ENCODE data around the gene KCNJ14. TPM values are rescaled to one million over a fixed set of nuclear protein-coding genes. Genes with fewer than 3 reads are reported as not detected.
A peak's percentile ranks its signal among the peaks of the same experiment; 100 is the strongest.

KCNJ14 gene
- total RNA-seq, 2 experiments from 2014 or later = 1.3 to 1.5 TPM

- H3K9me3 Mint-ChIP-seq = no peaks in the 10 kb centered on the region
Observed at GRCh38 chr19:48498595-48499311, 43.4 kb downstream of the KCNJ14 start.

DNA sequence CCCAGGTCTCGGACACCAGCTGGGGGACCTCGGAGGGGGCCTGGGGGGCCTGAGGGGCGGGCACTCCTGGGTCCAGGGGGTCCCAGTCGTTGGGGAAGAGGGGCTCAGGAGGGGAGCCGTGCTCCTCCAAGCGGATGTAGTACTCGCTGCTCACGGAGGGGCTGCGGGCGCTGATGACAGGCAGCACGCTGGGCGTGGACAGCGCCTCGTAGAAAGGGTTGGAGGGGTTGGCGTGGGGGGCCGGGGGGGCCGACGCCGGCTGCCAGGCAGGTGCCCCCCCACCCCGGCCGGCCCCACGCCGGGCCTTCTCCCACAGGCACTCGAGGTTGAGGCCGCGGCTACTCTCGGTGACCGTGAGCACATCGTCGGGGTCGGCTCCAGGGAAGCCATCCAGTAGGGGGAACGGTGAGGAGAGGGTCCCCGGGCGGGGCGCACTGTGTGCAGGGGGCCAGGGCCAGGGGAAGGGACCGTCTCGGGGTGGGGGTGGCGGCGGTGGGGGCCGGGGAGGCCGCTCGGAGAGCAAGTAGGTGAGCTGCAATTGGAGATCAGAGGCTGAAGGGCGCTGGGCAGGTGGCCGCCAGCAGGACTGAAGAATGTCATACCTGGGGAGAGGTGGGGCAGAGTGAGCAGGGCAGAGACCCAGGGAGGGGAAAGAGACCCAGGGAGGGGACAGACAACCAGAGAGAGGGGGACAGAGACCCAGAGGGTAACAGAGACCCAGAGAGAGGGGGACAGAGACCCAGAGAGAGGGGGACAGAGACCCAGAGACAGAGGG lies 44.1 kb downstream of the KCNJ14 start:
- ChIA-PET POLR2A (no interaction called here), CTCF (no interaction called here)
- no peak for ATAC-seq
- Mint-ChIP-seq H3K27ac (no peak overlapping the region), H3K4me1 (ENCODE audit: low read depth) (peaks cover 12% of the 10 kb centered on the region), H3K27me3 (peaks cover 8% of the 10 kb centered on the region), H3K36me3 (ENCODE audit: low read depth) (no peaks in the 10 kb centered on the region), H3K9me3 (no peaks in the 10 kb centered on the region), H3K4me3 (no peak overlapping the region)
- no peak for TF ChIP-seq CTCF (IDR thresholded peaks at IDR 0.05)
- intact Hi-C loops (cut with micrococcal nuclease) = no loop called here
- no peak for DNase-seq

More at GRCh38 chr19:48498595-48499311, 43.4 kb downstream of the KCNJ14 start:
- POLR2A ChIA-PET = no interaction called here
- H3K4me1 Mint-ChIP-seq (ENCODE audit: low read depth) = peaks cover 15% of the 10 kb centered on the region
- peaks cover 13% of the 10 kb centered on the region for H3K27me3 Mint-ChIP-seq
- ATAC-seq = no peak
- CTCF ChIA-PET = no interaction called here
- H3K4me3 Mint-ChIP-seq = no peak overlapping the region
- H3K36me3 Mint-ChIP-seq (ENCODE audit: low read depth) = no peaks in the 10 kb centered on the region
- no peak for DNase-seq
- TF ChIP-seq CTCF (IDR thresholded peaks at IDR 0.05) = no peak
- intact Hi-C loops (cut with micrococcal nuclease) = no loop called here
- H3K27ac Mint-ChIP-seq = no peak overlapping the region

DNA sequence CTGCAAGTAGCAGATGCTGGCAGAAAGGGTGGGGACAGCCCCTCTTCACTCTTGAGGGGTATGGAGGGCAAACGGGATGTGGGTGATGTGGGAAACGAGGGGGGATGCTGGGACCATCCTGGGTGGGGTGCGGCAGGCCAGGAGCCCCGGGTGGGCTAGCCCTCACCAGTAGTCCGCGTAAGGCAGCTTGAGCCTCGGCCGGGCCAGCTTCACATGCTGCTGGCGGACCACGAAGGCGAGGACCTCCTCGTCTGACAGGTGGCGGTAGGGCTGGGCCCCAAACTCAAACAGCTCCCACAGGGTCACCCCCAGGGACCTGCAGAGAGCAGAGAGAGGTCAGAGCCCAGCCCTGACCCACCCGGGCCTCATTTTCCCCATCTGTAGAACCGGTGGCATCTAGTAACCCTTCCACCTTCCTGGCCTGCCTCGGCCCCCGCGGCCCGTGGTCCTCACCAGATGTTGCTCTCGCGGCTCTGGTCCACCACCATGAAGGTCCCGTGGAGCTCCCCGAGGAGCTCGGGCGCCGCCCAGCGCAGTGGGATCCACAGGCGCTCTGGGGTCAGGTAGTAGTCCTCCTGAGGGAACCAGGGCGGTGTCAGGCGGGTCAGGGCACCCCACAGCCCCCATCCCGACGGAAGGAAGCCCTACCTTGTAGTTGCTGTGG lies 45.6 kb downstream of the KCNJ14 start:
- peaks cover 12% of the 10 kb centered on the region for H3K4me1 Mint-ChIP-seq (ENCODE audit: low read depth)
- no peak for TF ChIP-seq CTCF (IDR thresholded peaks at IDR 0.05)
- CTCF ChIA-PET = interaction anchor here (1.4 kb wide), 1 partner anchor 11 kb away, joined by 3 read pairs; no protein-coding TSS in a partner anchor
- POLR2A ChIA-PET = interaction anchor here (0.5 kb wide), 1 partner anchor 19 kb away, joined by 3 read pairs; no protein-coding TSS in a partner anchor
- ATAC-seq = no peak
- intact Hi-C loops (cut with micrococcal nuclease) = no loop called here
- DNase-seq = no peak
- no peaks in the 10 kb centered on the region for H3K9me3 Mint-ChIP-seq
- no peak overlapping the region for H3K27ac Mint-ChIP-seq
- H3K4me3 Mint-ChIP-seq = peak overlapping the region; percentile 61
- no peaks in the 10 kb centered on the region for H3K27me3 Mint-ChIP-seq
- no peaks in the 10 kb centered on the region for H3K36me3 Mint-ChIP-seq (ENCODE audit: low read depth)

GRCh38 chr19:48501494-48502349 lies 46.3 kb downstream of the KCNJ14 start:
- no peaks in the 10 kb centered on the region for H3K36me3 Mint-ChIP-seq (ENCODE audit: low read depth)
- no peak for TF ChIP-seq CTCF (IDR thresholded peaks at IDR 0.05)
- H3K27ac Mint-ChIP-seq = peak overlapping the region; percentile 81
- POLR2A ChIA-PET = interaction anchor here (0.5 kb wide), 1 partner anchor 20 kb away, joined by 3 read pairs; no protein-coding TSS in a partner anchor
- H3K9me3 Mint-ChIP-seq = no peaks in the 10 kb centered on the region
- CTCF ChIA-PET = interaction anchor here (0.5 to 1.4 kb wide), 4 partner anchors 11 to 109 kb away, joined by 3 to 5 read pairs (median 4); no protein-coding TSS in a partner anchor
- peak overlapping the region; percentile 61 for H3K4me3 Mint-ChIP-seq
- peak; percentile 87 for DNase-seq
- intact Hi-C loops (cut with micrococcal nuclease) = no loop called here
- peaks cover 12% of the 10 kb centered on the region for H3K4me1 Mint-ChIP-seq (ENCODE audit: low read depth)
- H3K27me3 Mint-ChIP-seq = no peaks in the 10 kb centered on the region
- peak; percentile 81 for ATAC-seq
